Stimulated activated CD4-positive, alpha-beta T cell treated with anti-CD3 and anti-CD28 coated beads, TNF-alpha, amount 100 ng/mL, for 1 hour (primary cell): ENCODE data around the gene ASPSCR1.

Source experiments
- DNase-seq, 3 donors: peaks; one replicate each; pipeline ENCODE4 v3.0.0-alpha.2; 2020; ENCODE audit warnings: low read depth in 3 of 3, low spot score in 1 of 3

The ASPSCR1 gene

DNA sequence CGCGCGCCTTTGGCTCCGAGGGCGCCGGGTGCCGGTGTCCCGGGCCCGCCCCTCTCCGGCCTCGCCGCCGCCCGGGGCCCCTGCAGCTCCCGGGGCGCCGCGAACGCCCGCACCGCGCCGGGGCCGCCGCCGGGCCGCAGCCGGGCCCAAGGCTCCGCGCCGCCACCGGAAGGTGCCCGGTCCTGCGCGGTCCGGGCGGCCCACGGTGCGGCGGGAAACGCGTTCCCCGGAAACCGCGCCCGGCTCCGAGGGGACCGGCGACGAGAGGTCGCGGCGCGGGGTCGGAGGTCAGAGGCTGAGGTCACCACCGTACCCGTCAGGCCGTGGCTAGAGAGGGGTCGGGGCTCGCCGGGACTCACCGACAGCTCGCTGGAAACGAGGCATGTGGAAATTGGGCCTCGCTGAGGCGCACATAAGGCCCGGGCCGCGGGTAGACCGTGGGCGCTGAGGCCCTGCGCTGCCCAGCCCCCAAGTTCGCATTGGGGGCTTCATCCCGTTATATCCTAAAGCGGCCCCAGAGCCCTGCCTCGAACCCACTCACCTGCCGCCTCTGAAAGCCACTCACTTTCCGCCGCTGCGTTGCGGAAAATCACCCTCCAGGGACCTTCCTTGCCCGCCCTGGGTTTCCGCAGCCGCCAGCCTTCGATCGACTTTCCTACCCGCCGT lies 88.3 kb downstream of the ASPSCR1 start, which contains the start of gene DUS1L:
Gene DUS1L (minus strand): TSS at position 167 of the 666 bp plus-strand sequence. CDS start 745 bp downstream, outside the sequence.
- DNase-seq: peak; percentile 21 to 74 (median 50)
